Stomach (tissue), 4 donors: Measurements from ENCODE around the gene EP300.

Experiments used
- CTCF ChIP-seq, 7 experiments: fragments of 450-650 bp in 4 of 7; fragments of 200-600 bp in 3 of 7; sonication (generic) in 3 of 7; IDR thresholded peaks; one replicate each; pipeline ENCODE4 v1.5.1; 2016 to 2019; ENCODE audit warnings: antibody characterized with exemption in 7 of 7, control low read depth in 2 of 7, mild to moderate bottlenecking in 1 of 7
- EP300 ChIP-seq: sonication (generic); formaldehyde crosslinking; IDR thresholded peaks from one replicate; pipeline ENCODE4 v1.6.1; 2017; ENCODE audit warnings: antibody characterized with exemption
- POLR2A ChIP-seq, 4 donors: fragments of 450-650 bp; IDR thresholded peaks; one replicate each; pipeline ENCODE4 v1.6.1; 2016; ENCODE audit warnings: antibody characterized with exemption in 4 of 4, control low read depth in 2 of 4, mild to moderate bottlenecking in 1 of 4, moderate library complexity in 1 of 4
- POLR2AphosphoS5 ChIP-seq, 3 donors: sonication (generic); formaldehyde crosslinking; IDR thresholded peaks; one replicate each; pipeline ENCODE4 v1.6.1; 2016; ENCODE audit warnings: antibody characterized with exemption in 3 of 3

GRCh38 chr22:41177040-41177621 is 84.7 kb downstream of the EP300 start:
- no peak for TF ChIP-seq POLR2A (IDR thresholded peaks at IDR 0.05)
- TF ChIP-seq POLR2AphosphoS5 (IDR thresholded peaks at IDR 0.05), result no peak
- no peak for TF ChIP-seq CTCF (IDR thresholded peaks at IDR 0.05)
- no peak for TF ChIP-seq EP300
